Erythroblast (primary cell): ENCODE data around the gene PRR29.

Experiments used
- GATA1 ChIP-seq: IDR thresholded peaks from 2 replicates; pipeline ENCODE4 v1.6.1; 2011; ENCODE audit warnings: low read depth, mild to moderate bottlenecking, control low read depth, low read length, moderate library complexity
- POLR2A ChIP-seq: IDR thresholded peaks from 2 replicates; pipeline ENCODE4 v1.6.1; 2011; ENCODE audit warnings: mild to moderate bottlenecking, low read length

GRCh38 chr17:64037802-64038201 is 39.7 kb downstream of the PRR29 start:
- no peak for TF ChIP-seq POLR2A
- no peak for TF ChIP-seq GATA1
